GM18511 (cell line): Measurements from ENCODE around the gene LINGO3.

Source experiments
- ATAC-seq: cut with Tn5 transposase; IDR thresholded peaks from one replicate; pipeline ENCODE4 v1.9.1; 2021; ENCODE audit warnings: mild to moderate bottlenecking, moderate library complexity; ENCODE audit not compliant: unreplicated experiment

Gene LINGO3

GRCh38 chr19:2339644-2340310 lies 31.8 kb upstream of the LINGO3 start:
- ATAC-seq: no peak

GRCh38 chr19:2338751-2339643 lies 31.0 kb upstream of the LINGO3 start:
- no peak for ATAC-seq

- ATAC-seq: no peak
These were observed 30.2 kb upstream of the LINGO3 start for GRCh38 chr19:2338055-2338615.

GRCh38 chr19:2337329-2337707 lies 29.4 kb upstream of the LINGO3 start:
- ATAC-seq: no peak

- no peak for ATAC-seq
These were observed 28.8 kb upstream of the LINGO3 start for GRCh38 chr19:2336528-2337328.

GRCh38 chr19:2335848-2336247 lies 27.9 kb upstream of the LINGO3 start:
- ATAC-seq: no peak

GRCh38 chr19:2334986-2335846 lies 27.3 kb upstream of the LINGO3 start:
- no peak for ATAC-seq

- ATAC-seq: no peak
These were observed 26.5 kb upstream of the LINGO3 start for GRCh38 chr19:2334426-2334825.

- ATAC-seq: no peak
These were observed 25.9 kb upstream of the LINGO3 start for GRCh38 chr19:2333807-2334211.

GRCh38 chr19:2333027-2333806 lies 25.3 kb upstream of the LINGO3 start:
- ATAC-seq: no peak

GRCh38 chr19:2332341-2333026 lies 24.5 kb upstream of the LINGO3 start:
- ATAC-seq: no peak

GRCh38 chr19:2331601-2332246 lies 23.8 kb upstream of the LINGO3 start:
- no peak for ATAC-seq

GRCh38 chr19:2330632-2331284 lies 22.8 kb upstream of the LINGO3 start:
- no peak for ATAC-seq

GRCh38 chr19:2330255-2330631 lies 22.3 kb upstream of the LINGO3 start:
- ATAC-seq: no peak

- ATAC-seq: no peak
These were observed 21.6 kb upstream of the LINGO3 start for GRCh38 chr19:2329501-2329916.

- ATAC-seq: no peak
These were observed 21.2 kb upstream of the LINGO3 start for GRCh38 chr19:2329149-2329478.

GRCh38 chr19:2328401-2329148 lies 20.6 kb upstream of the LINGO3 start, which contains the start of the genes LSM7 and SPPL2B:
TSS of gene LSM7 (minus strand) at chr19:2328586. CDS start at chr19:2328566, 20 bp downstream.
TSS of gene SPPL2B (plus strand) at chr19:2328684. CDS start at chr19:2328710, 26 bp downstream.
- ATAC-seq: peak; percentile 63
